ENCODE results near the gene EFNA3. TPM values are rescaled to one million over a fixed set of nuclear protein-coding genes. Genes with fewer than 3 reads are reported as not detected.
A peak's percentile ranks its signal among the peaks of the same experiment; 100 is the strongest.

The EFNA3 gene
- total and polyA plus RNA-seq, 8 donors, result 0.52 to 1.2 (median 0.72) TPM

GRCh38 chr1:155064832-155065429 is 13.7 kb upstream of the EFNA3 start:
- Histone ChIP-seq H3K27me3 (no peaks in the 10 kb centered on the region), H3K36me3 (no peaks in the 10 kb centered on the region), H3K4me3 (no peak overlapping the region), H3K9me3 (no peaks in the 10 kb centered on the region), H3K27ac (no peak overlapping the region), H3K4me1 (peaks cover 19 to 23% (median 20%) of the 10 kb centered on the region in 3 donors)
- FAIRE-seq (no peak), DNase-seq (no peak), ATAC-seq (no peak)
- TF ChIP-seq CTCF (IDR thresholded peaks at IDR 0.05), result no peak
- intact Hi-C loops (cut with DNase I), result no loop called here
- 35 to 50% methylated on average over 5 of the region's 5 CpGs for WGBS, 2 donors

GRCh38 chr1:155066777-155067176 is 11.9 kb upstream of the EFNA3 start:
- DNase-seq, result no peak
- 81 to 87% methylated on average over 8 of the region's 8 CpGs for WGBS, 2 donors
- TF ChIP-seq CTCF (IDR thresholded peaks at IDR 0.05), result no peak
- Histone ChIP-seq H3K36me3 (no peaks in the 10 kb centered on the region), H3K27ac (no peak overlapping the region), H3K27me3 (no peaks in the 10 kb centered on the region), H3K4me1 (peaks cover 16 to 22% (median 21%) of the 10 kb centered on the region in 3 donors), H3K9me3 (no peaks in the 10 kb centered on the region), H3K4me3 (no peak overlapping the region)
- ATAC-seq, result no peak
- intact Hi-C loops (cut with DNase I), result no loop called here
- FAIRE-seq, result no peak

GRCh38 chr1:155068599-155068998 is 10.0 kb upstream of the EFNA3 start:
- Histone ChIP-seq H3K4me3 (no peak overlapping the region), H3K27me3 (no peaks in the 10 kb centered on the region), H3K27ac (no peak overlapping the region), H3K36me3 (no peaks in the 10 kb centered on the region), H3K9me3 (no peaks in the 10 kb centered on the region), H3K4me1 (peaks cover 0 to 7% (median 6%) of the 10 kb centered on the region in 3 donors)
- intact Hi-C loops (cut with DNase I), result no loop called here
- 88 to 96% methylated on average over 3 of the region's 3 CpGs for whole genome bisulfite sequencing, 2 donors
- FAIRE-seq, result no peak
- no peak for DNase-seq
- ATAC-seq, result no peak
- TF ChIP-seq CTCF (IDR thresholded peaks at IDR 0.05), result no peak

GRCh38 chr1:155069551-155070157 is 9.0 kb upstream of the EFNA3 start:
- no peak overlapping the region for H3K27ac ChIP-seq
- H3K36me3 ChIP-seq, result no peaks in the 10 kb centered on the region
- no peaks in the 10 kb centered on the region for H3K27me3 ChIP-seq
- H3K9me3 ChIP-seq, result no peaks in the 10 kb centered on the region
- H3K4me3 ChIP-seq, result no peak overlapping the region
- no peak for TF ChIP-seq CTCF (IDR thresholded peaks at IDR 0.05)
- 69 to 75% methylated on average over 7 of the region's 7 CpGs for WGBS, 2 donors
- FAIRE-seq (no peak), DNase-seq (peak in 1 of 6 donors; percentile 45), ATAC-seq (peak in 1 of 4 donors; percentile 14)
- intact Hi-C loops (cut with DNase I), result no loop called here
- peaks cover 0 to 7% (median 5%) of the 10 kb centered on the region in 3 donors for H3K4me1 ChIP-seq

- intact Hi-C loops (cut with DNase I), result no loop called here
- Histone ChIP-seq H3K4me3 (peak overlapping the region in 1 of 4 donors; percentile 47), H3K27me3 (no peaks in the 10 kb centered on the region), H3K27ac (no peak overlapping the region), H3K36me3 (no peaks in the 10 kb centered on the region), H3K9me3 (no peaks in the 10 kb centered on the region), H3K4me1 (peaks cover 0 to 7% (median 0%) of the 10 kb centered on the region in 3 donors)
- TF ChIP-seq CTCF (IDR thresholded peaks at IDR 0.05), result no peak
- FAIRE-seq, result no peak
- WGBS, 2 donors, result 12 to 17% methylated on average over 26 to 28 of the region's 28 CpGs
- peak in 2 of 6 donors; percentile 64 to 69 for DNase-seq
- peak in 1 of 4 donors; percentile 5 for ATAC-seq
Measured at GRCh38 chr1:155070158-155070621, 8.4 kb upstream of the EFNA3 start.
